ENCODE measurements around the gene PIGV.
A peak's percentile ranks its signal among the peaks of the same experiment; 100 is the strongest.

PIGV gene

GRCh38 chr1:26787381-26787705 is 407 bp upstream of the PIGV start:
- peak overlapping the region; percentile 82 for H3K4me3 ChIP-seq (ENCODE audit: low read depth, low read length)
- peak; percentile 85 for DNase-seq (ENCODE audit: low read depth)
- no peak for TF ChIP-seq CTCF (conservative IDR thresholded peaks at IDR 0.05; ENCODE audit: low read depth, low read length)

- H3K4me3 ChIP-seq (ENCODE audit: low read depth, low read length): peak overlapping the region; percentile 82
- no peak for TF ChIP-seq CTCF (conservative IDR thresholded peaks at IDR 0.05; ENCODE audit: low read depth, low read length)
- DNase-seq (ENCODE audit: low read depth): no peak
Observed at GRCh38 chr1:26788515-26788785, 700 bp downstream of the PIGV start.

DNA sequence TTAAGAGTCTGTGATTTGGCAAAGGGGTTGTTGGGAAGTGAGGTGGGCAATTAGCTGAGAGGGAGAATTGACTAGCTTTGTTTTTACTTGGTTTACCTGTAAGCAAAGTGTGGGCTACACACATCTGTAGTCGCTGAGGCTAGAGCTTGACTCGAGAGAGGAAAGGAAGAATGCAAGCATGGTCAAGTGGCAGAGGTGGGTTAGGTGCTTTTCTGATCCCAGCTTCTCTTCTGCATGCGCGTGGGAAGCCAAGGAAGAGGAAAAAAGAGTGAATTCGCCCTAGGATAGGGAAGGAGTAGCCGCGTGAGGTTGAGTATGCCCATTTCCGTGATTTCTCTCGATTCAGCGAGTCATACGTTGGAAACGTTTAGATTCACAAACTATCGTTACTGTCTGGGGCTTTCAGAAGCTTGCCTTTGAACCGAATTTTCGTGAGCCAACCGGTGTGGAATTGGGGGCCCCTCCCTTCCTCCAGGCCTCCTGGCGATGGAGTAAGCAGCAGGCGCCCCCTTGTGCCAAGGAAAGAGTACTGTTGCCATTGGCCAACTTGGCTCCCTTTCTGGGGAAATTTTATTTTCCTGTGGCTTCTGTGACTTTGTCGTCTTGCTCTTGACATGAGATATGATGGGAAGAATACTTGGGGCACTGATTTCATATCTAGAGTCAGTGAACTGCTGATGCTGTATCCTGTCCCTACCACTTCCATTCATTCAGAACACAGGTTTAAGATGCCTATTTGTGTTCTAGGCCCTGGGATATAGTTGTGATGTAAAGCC is 1.3 kb downstream of the PIGV start:
- H3K4me3 ChIP-seq (ENCODE audit: low read depth, low read length): peak overlapping the region; percentile 82
- TF ChIP-seq CTCF (conservative IDR thresholded peaks at IDR 0.05; ENCODE audit: low read depth, low read length): peak; percentile 95
- peak; percentile 92 for DNase-seq (ENCODE audit: low read depth)

DNA sequence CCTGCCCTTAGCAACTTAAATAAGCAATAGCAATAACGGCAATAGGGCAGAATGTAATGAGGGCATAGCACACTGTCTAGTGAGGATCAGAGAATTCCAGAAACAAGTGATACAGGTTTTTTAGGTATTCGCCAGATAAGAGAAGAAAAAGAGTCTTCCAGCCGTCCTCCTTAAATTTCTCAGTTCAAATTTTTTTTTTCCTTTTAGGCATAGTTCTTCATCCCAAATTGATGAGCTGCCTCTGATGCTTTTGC is 1.8 kb downstream of the PIGV start:
- TF ChIP-seq CTCF (conservative IDR thresholded peaks at IDR 0.05; ENCODE audit: low read depth, low read length): no peak
- no peak overlapping the region for H3K4me3 ChIP-seq (ENCODE audit: low read depth, low read length)
- no peak for DNase-seq (ENCODE audit: low read depth)

GRCh38 chr1:26789931-26790330 is 2.2 kb downstream of the PIGV start:
- peak; percentile 41 for DNase-seq (ENCODE audit: low read depth)
- H3K4me3 ChIP-seq (ENCODE audit: low read depth, low read length): no peak overlapping the region
- no peak for TF ChIP-seq CTCF (conservative IDR thresholded peaks at IDR 0.05; ENCODE audit: low read depth, low read length)

- no peak for TF ChIP-seq CTCF (conservative IDR thresholded peaks at IDR 0.05; ENCODE audit: low read depth, low read length)
- DNase-seq (ENCODE audit: low read depth): no peak
- H3K4me3 ChIP-seq (ENCODE audit: low read depth, low read length): no peak overlapping the region
Observed at GRCh38 chr1:26790551-26790953, 2.8 kb downstream of the PIGV start.

DNA sequence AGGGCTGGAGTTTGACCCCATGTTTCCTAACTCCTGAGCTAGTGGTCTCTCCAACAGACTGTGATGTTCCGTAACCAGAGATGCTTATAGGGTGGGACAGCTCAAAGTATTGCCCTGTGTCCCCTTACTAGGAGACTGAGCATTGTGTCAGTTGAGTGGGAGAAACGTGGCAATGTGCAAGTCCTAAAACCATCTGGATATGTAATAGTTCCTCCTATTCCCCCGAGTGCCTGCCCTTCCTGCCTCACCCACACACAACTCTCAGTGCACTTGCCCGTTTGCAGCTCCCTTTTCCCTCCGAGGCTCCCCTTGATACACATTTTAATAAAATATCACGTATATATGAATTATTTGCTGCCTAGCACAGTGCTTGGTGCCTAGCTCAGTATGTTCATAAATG is 3.4 kb downstream of the PIGV start:
- no peak overlapping the region for H3K4me3 ChIP-seq (ENCODE audit: low read depth, low read length)
- DNase-seq (ENCODE audit: low read depth): no peak
- no peak for TF ChIP-seq CTCF (conservative IDR thresholded peaks at IDR 0.05; ENCODE audit: low read depth, low read length)

Measured in choroid plexus epithelial cell (primary cell).